HG03108 (cell line): Measurements from ENCODE around the gene BRPF1.
A peak's percentile ranks its signal among the peaks of the same experiment; 100 is the strongest.
"Not testable (repeated sequence)": the region's sequence is repeated elsewhere in the genome, so short reads cannot be mapped to it uniquely, and the experiment has no call there.

Source experiments
- ATAC-seq: cut with Tn5 transposase; IDR thresholded peaks from one replicate; pipeline ENCODE4 v1.9.1; 2021; ENCODE audit warnings: moderate library complexity; ENCODE audit not compliant: unreplicated experiment

Gene BRPF1

GRCh38 chr3:9768141-9768775 is 36.7 kb downstream of the BRPF1 start:
- ATAC-seq: no peak

- no peak for ATAC-seq
Measured at GRCh38 chr3:9769012-9769411, 37.5 kb downstream of the BRPF1 start.

- ATAC-seq: no peak
Measured at GRCh38 chr3:9769426-9770275, 38.1 kb downstream of the BRPF1 start, which contains the start of gene CAMK1. Gene CAMK1, minus strand, starts transcription at chr3:9769947. Its CDS starts 2,198 bp downstream, at chr3:9767749.

GRCh38 chr3:9770276-9770812 is 38.8 kb downstream of the BRPF1 start:
- no peak for ATAC-seq

- ATAC-seq: not testable (repeated sequence)
Measured at GRCh38 chr3:9771007-9771406, 39.5 kb downstream of the BRPF1 start.

- ATAC-seq: no peak
Measured at GRCh38 chr3:9776896-9777693, 45.6 kb downstream of the BRPF1 start.

GRCh38 chr3:9777694-9778021 is 46.1 kb downstream of the BRPF1 start:
- no peak for ATAC-seq

GRCh38 chr3:9778143-9779074 is 46.9 kb downstream of the BRPF1 start:
- ATAC-seq: no peak

GRCh38 chr3:9779075-9779593 is 47.6 kb downstream of the BRPF1 start:
- no peak for ATAC-seq

GRCh38 chr3:9779721-9780457 is 48.4 kb downstream of the BRPF1 start:
- ATAC-seq: peak; percentile 61

- no peak for ATAC-seq
Measured at GRCh38 chr3:9780458-9780812, 48.9 kb downstream of the BRPF1 start.

GRCh38 chr3:9780910-9781309 is 49.4 kb downstream of the BRPF1 start:
- no peak for ATAC-seq

GRCh38 chr3:9781551-9781950 is 50.0 kb downstream of the BRPF1 start:
- no peak for ATAC-seq

- no peak for ATAC-seq
Measured at GRCh38 chr3:9781978-9782603, 50.6 kb downstream of the BRPF1 start.

GRCh38 chr3:9782770-9783169 is 51.2 kb downstream of the BRPF1 start:
- no peak for ATAC-seq

GRCh38 chr3:9783954-9784353 is 52.4 kb downstream of the BRPF1 start:
- ATAC-seq: no peak

- no peak for ATAC-seq
Measured at GRCh38 chr3:9784965-9785364, 53.4 kb downstream of the BRPF1 start.

- ATAC-seq: no peak
Measured at GRCh38 chr3:9785602-9786001, 54.1 kb downstream of the BRPF1 start.

GRCh38 chr3:9786209-9786739 is 54.7 kb downstream of the BRPF1 start:
- no peak for ATAC-seq
